Measurements from ENCODE around the gene SLC44A1.

The SLC44A1 gene

DNA sequence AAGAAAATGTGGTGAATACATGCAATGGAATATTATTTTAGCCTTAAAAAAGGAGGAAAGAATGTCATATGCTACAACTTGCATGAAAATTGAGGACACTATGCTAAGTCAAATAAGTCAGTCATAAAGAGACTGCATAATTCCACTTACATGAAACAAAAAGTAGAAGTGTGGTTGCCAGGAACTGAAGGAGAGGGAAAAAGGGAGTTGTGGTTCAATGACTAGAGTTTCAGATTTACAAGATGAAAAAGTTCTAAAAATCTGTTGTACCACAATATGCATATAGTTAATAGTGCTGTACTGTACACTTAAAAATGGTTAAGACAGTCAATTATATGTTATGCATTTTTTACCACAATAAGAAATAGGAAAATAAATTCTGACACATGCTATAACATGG lies 95.4 kb downstream of the SLC44A1 start:
- no peak overlapping the region for H3K9ac ChIP-seq (ENCODE audit: low read length)
- TF ChIP-seq EZH2 (IDR thresholded peaks at IDR 0.05; ENCODE audit: borderline replicate concordance, low read length): no peak
- TF ChIP-seq, protein P1, sequence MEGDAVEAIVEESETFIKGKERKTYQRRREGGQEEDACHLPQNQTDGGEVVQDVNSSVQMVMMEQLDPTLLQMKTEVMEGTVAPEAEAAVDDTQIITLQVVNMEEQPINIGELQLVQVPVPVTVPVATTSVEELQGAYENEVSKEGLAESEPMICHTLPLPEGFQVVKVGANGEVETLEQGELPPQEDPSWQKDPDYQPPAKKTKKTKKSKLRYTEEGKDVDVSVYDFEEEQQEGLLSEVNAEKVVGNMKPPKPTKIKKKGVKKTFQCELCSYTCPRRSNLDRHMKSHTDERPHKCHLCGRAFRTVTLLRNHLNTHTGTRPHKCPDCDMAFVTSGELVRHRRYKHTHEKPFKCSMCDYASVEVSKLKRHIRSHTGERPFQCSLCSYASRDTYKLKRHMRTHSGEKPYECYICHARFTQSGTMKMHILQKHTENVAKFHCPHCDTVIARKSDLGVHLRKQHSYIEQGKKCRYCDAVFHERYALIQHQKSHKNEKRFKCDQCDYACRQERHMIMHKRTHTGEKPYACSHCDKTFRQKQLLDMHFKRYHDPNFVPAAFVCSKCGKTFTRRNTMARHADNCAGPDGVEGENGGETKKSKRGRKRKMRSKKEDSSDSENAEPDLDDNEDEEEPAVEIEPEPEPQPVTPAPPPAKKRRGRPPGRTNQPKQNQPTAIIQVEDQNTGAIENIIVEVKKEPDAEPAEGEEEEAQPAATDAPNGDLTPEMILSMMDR (IDR thresholded peaks at IDR 0.05; ENCODE audit: low read length): no peak

DNA sequence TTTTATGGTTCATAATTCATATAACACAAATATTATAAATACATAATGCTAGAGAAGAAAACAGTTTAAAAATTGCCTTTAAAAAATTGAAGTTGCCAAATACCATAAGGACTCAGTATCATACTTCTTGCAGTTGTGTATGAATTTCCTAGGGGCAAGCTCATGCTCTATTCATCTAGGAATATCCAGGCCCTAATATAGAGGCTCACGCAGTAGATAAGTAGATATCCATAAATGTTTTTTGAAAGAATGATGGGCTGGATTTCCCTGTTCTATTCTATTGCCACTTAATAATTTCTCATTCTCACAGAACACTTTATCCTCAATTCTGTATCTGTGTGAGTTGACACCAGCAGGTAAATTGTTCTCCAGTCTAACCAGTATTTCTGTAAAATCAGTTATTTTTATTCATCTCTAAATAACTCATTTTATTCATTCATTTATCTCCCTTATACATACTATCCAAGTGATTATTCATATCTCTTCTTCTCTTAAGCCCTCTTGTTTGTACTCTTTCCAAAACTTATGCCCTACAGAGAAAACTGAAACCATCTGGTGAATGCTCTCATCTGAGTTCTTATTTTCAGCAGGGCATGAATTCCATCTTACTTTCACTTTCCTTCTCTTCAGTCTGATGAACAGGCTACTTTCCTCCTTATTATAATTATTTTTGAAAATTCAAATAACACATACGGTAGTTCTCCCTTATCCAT lies 97.1 kb downstream of the SLC44A1 start:
- no peak overlapping the region for H3K27ac ChIP-seq (ENCODE audit: low read depth, low read length, poor library complexity, severe bottlenecking)
- no peaks in the 10 kb centered on the region for H4K20me1 ChIP-seq (ENCODE audit: insufficient read depth, low read length)
- no peaks in the 10 kb centered on the region for H3K9me3 ChIP-seq (ENCODE audit: low read length)
- peaks cover 28% of the 10 kb centered on the region for H3K36me3 ChIP-seq (ENCODE audit: insufficient read depth, low read length)
- no peaks in the 10 kb centered on the region for H3K9me2 ChIP-seq (ENCODE audit: low read depth, low read length)
- H3K4me2 ChIP-seq (ENCODE audit: low read length): no peak overlapping the region
- H3K9ac ChIP-seq (ENCODE audit: low read length): no peak overlapping the region
- no peak overlapping the region for H2AFZ ChIP-seq (ENCODE audit: low read length)
- H3F3A ChIP-seq (ENCODE audit: insufficient read depth, low read length): no peaks in the 10 kb centered on the region
- TF ChIP-seq, protein P1 (IDR thresholded peaks at IDR 0.05; ENCODE audit: low read length): no peak
- no peak for TF ChIP-seq EZH2 (IDR thresholded peaks at IDR 0.05; ENCODE audit: borderline replicate concordance, low read length)
- no peaks in the 10 kb centered on the region for H3K27me3 ChIP-seq (ENCODE audit: insufficient read depth, low read length)
- H3K79me2 ChIP-seq (ENCODE audit: insufficient read depth, low read length): no peaks in the 10 kb centered on the region
- no peak overlapping the region for H3K4me3 ChIP-seq (ENCODE audit: low read depth, low read length, poor library complexity, severe bottlenecking)
- no peaks in the 10 kb centered on the region for H3K4me1 ChIP-seq (ENCODE audit: insufficient read depth, low read length, severe bottlenecking)

More for the DNA sequence above, 95.4 kb downstream of the SLC44A1 start:
- Histone ChIP-seq H2AFZ (ENCODE audit: low read length) (no peak overlapping the region), H4K20me1 (ENCODE audit: insufficient read depth, low read length) (no peaks in the 10 kb centered on the region), H3K4me1 (ENCODE audit: insufficient read depth, low read length, severe bottlenecking) (no peaks in the 10 kb centered on the region), H3K27me3 (ENCODE audit: insufficient read depth, low read length) (no peaks in the 10 kb centered on the region), H3K9me2 (ENCODE audit: low read depth, low read length) (no peaks in the 10 kb centered on the region), H3F3A (ENCODE audit: insufficient read depth, low read length) (no peaks in the 10 kb centered on the region), H3K4me3 (ENCODE audit: low read depth, low read length, poor library complexity, severe bottlenecking) (no peak overlapping the region), H3K4me2 (ENCODE audit: low read length) (no peak overlapping the region), H3K9me3 (ENCODE audit: low read length) (no peaks in the 10 kb centered on the region), H3K27ac (ENCODE audit: low read depth, low read length, poor library complexity, severe bottlenecking) (no peak overlapping the region), H3K79me2 (ENCODE audit: insufficient read depth, low read length) (no peaks in the 10 kb centered on the region), H3K36me3 (ENCODE audit: insufficient read depth, low read length) (peaks cover 41% of the 10 kb centered on the region)

DNA sequence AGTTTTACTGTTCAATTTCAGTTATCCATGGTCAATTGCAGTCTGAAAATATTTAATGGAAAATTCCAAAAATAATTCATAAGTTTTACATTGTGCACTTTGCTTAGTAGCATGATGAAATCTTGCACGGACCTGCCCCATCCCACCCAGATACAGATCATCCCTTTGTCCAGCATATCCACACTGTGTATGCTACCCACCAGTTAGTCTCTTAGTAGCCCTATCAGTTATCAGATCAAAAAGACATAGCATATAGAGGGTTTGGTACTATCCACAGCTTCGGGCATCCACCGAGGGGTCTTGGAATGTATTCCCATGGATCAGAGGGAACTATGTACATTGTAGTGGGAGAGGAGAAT lies 97.7 kb downstream of the SLC44A1 start:
- Histone ChIP-seq H3K4me2 (ENCODE audit: low read length) (no peak overlapping the region), H3K4me3 (ENCODE audit: low read depth, low read length, poor library complexity, severe bottlenecking) (no peak overlapping the region), H3K27ac (ENCODE audit: low read depth, low read length, poor library complexity, severe bottlenecking) (no peak overlapping the region), H2AFZ (ENCODE audit: low read length) (no peak overlapping the region), H4K20me1 (ENCODE audit: insufficient read depth, low read length) (no peaks in the 10 kb centered on the region), H3K27me3 (ENCODE audit: insufficient read depth, low read length) (no peaks in the 10 kb centered on the region), H3K79me2 (ENCODE audit: insufficient read depth, low read length) (no peaks in the 10 kb centered on the region), H3K36me3 (ENCODE audit: insufficient read depth, low read length) (peaks cover 23% of the 10 kb centered on the region; the same call in 1 of the 2 replicates), H3K9me3 (ENCODE audit: low read length) (no peaks in the 10 kb centered on the region), H3K4me1 (ENCODE audit: insufficient read depth, low read length, severe bottlenecking) (no peaks in the 10 kb centered on the region), H3K9me2 (ENCODE audit: low read depth, low read length) (no peaks in the 10 kb centered on the region), H3K9ac (ENCODE audit: low read length) (no peak overlapping the region), H3F3A (ENCODE audit: insufficient read depth, low read length) (no peaks in the 10 kb centered on the region)
- TF ChIP-seq, protein P1 (IDR thresholded peaks at IDR 0.05; ENCODE audit: low read length): no peak
- TF ChIP-seq EZH2 (IDR thresholded peaks at IDR 0.05; ENCODE audit: borderline replicate concordance, low read length): no peak

Data from OCI-LY1 (cell line).